GM12878 (cell line): Measurements from ENCODE around the gene SLC45A3. TPM values are rescaled to one million over a fixed set of nuclear protein-coding genes. Genes with fewer than 3 reads are reported as not detected.

Source experiments
- BACH1 ChIP-seq: fragments of 450-650 bp; IDR thresholded peaks from 2 replicates; pipeline ENCODE4 v1.6.1; 2017; ENCODE audit warnings: mild to moderate bottlenecking, borderline replicate concordance
- CHD4 ChIP-seq: fragments of 200-600 bp; sonication (generic); IDR thresholded peaks from 2 replicates; pipeline ENCODE4 v1.6.1; 2016; ENCODE audit warnings: mild to moderate bottlenecking
- NFYA ChIP-seq: IDR thresholded peaks from 2 replicates; pipeline ENCODE4 v1.6.1; 2011; ENCODE audit warnings: low read depth, mild to moderate bottlenecking, low read length, improper control_type of control experiment, borderline replicate concordance
- REST ChIP-seq: IDR thresholded peaks from 2 replicates; pipeline ENCODE4 v1.6.1; 2012; ENCODE audit warnings: mild to moderate bottlenecking, low read depth, low read length
- TAF1 ChIP-seq: IDR thresholded peaks from 2 replicates; pipeline ENCODE4 v1.6.1; 2011; ENCODE audit warnings: mild to moderate bottlenecking, low read depth, low read length, borderline replicate concordance
- TARDBP ChIP-seq: IDR thresholded peaks from 2 replicates; pipeline ENCODE4 v1.6.1; 2016; ENCODE audit warnings: borderline replicate concordance
- USF2 ChIP-seq: IDR thresholded peaks from 2 replicates; pipeline ENCODE4 v1.6.1; 2011; ENCODE audit warnings: low read depth, low read length, improper control_type of control experiment, borderline replicate concordance
- ZBTB33 ChIP-seq: fragments of 450-650 bp; IDR thresholded peaks from 2 replicates; pipeline ENCODE4 v1.6.1; 2017; ENCODE audit warnings: mild to moderate bottlenecking
- ZBTB4 ChIP-seq: fragments of 450-650 bp; formaldehyde crosslinking; IDR thresholded peaks from 2 replicates; pipeline ENCODE4 v1.4.0; 2022; ENCODE audit warnings: mild to moderate bottlenecking, moderate library complexity
- polyA plus RNA-seq, 11 experiments: library from polyadenylated mRNA; depleted of rRNA in 4 of 11; unstranded in 6 of 11; stranded (reverse) in 5 of 11; fragments of >200 nt; fragmentation: Nextera tagmentation in 4 of 11; fragmentation: Illumina TruSeq in 1 of 11; extraction: Ambion mirVana in 4 of 11; extraction: Trizol in 1 of 11; gene quantifications; 1 replicate in 1 of 11; 2 replicates in 10 of 11; pipeline versions ENCODE4 v1.2.1 to v1.2.3, GENCODE V29; 2011 to 2016; ENCODE audit warnings: inconsistent platforms in 2 of 11, missing spikeins in 2 of 11, low read depth in 1 of 11
- total RNA-seq, 4 experiments: library from RNA; depleted of rRNA in 3 of 4; stranded (reverse); fragments of >200 nt in 3 of 4; fragmentation: Illumina TruSeq in 1 of 4; extraction: Trizol in 1 of 4; gene quantifications; 2 replicates each; pipeline versions ENCODE4 v1.2.1 to v1.2.3, GENCODE V29; 2013 to 2021

Gene SLC45A3
- total and polyA plus RNA-seq, 10 of the 15 experiments (the other 5 are each of a cell fraction or from before 2014, with no cell fraction given): 0.26 to 10.3 (median 4.1) TPM

- TF ChIP-seq USF2: no peak
- TF ChIP-seq ZBTB4 (CRISPR knock-in tag): no peak
- TF ChIP-seq CHD4: no peak
- no peak for TF ChIP-seq TARDBP
- TF ChIP-seq REST: no peak
- no peak for TF ChIP-seq NFYA
- no peak for TF ChIP-seq BACH1
- no peak for TF ChIP-seq TAF1
- no peak for TF ChIP-seq ZBTB33
These were observed 4.3 kb downstream of the SLC45A3 start (continued) for GRCh38 chr1:205676002-205676401.
